ENCODE data around the gene FAM186B.
A peak's percentile ranks its signal among the peaks of the same experiment; 100 is the strongest.

FAM186B gene

GRCh38 chr12:49647827-49648711 lies 42.6 kb upstream of the FAM186B start:
- TF ChIP-seq CTCF (IDR thresholded peaks at IDR 0.05): no peak
- TF ChIP-seq ZFX (IDR thresholded peaks at IDR 0.05; ENCODE audit: borderline replicate concordance): no peak
- no peak overlapping the region for H3K27ac ChIP-seq

GRCh38 chr12:49646871-49647654 lies 41.6 kb upstream of the FAM186B start:
- H3K27ac ChIP-seq: no peak overlapping the region
- no peak for TF ChIP-seq ZFX (IDR thresholded peaks at IDR 0.05; ENCODE audit: borderline replicate concordance)
- TF ChIP-seq CTCF (IDR thresholded peaks at IDR 0.05): no peak

DNA sequence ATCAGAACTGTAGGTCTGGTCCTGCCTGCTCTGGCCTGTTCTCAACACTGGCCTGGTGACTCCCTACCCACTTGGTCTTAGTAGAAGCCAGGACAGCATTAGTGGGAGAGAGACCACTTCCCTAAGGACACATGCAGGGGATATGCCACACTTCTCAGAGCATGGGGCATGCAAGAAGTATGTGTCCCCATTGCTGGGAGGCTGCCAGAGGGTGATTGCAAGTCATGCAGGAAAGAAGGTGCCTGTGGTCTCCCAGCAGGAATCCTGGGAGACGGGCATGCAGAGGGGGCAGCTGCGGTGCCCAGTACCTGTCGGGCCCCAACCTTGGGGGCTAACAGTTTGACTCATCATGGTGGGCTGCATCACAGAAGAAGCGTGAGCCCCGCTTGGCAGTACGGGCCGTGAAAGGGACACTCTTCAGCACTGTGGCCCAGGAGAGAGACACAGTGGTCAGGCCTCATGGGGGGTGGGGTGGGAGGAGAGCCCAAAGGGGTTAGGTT lies 40.9 kb upstream of the FAM186B start:
- H3K27ac ChIP-seq: no peak overlapping the region
- TF ChIP-seq ZFX (IDR thresholded peaks at IDR 0.05; ENCODE audit: borderline replicate concordance) (no peak), CTCF (IDR thresholded peaks at IDR 0.05) (no peak)

DNA sequence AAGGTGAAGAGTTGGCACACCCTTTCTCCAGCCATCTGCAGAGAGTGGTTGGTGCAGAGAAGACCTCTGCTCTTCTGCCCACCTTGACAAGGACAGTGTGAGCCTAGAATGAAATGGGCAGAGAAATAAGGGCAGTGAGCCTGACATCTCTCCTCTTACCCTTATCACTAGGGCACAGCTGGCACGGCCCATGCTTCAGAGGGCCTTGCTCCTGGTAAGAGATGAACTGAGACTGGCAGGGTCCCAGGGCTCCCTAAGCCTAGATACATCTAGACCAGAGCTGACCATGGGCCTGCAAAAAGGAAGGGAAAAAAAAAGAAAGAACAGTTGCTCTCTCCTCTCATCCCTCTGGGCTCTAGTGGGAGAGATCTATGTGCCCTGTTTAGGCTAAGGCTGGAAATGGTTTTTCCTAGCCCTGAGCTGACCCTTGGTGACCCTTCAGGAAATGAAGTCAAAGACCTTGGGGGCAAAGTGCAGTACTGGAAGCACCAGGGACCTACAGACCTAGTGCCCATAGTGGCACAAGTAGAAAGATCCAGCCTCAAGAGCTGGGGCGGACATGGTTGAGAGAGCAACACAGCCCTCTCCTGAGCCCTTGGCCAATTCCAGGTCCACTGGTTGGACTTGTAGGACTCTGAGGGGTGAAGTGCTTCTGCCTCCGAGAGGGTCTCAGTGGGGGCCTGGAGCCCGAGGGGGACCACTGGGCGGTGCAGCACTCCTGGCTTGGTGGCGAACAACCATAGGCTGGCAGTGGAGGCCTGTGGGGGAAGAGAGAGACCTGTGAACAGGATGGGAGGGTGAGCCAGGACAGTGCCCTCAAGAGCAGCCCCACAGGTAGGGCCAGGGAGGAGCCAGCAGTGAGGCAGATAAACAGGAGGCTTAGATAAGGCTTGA lies 40.0 kb upstream of the FAM186B start:
- TF ChIP-seq CTCF (IDR thresholded peaks at IDR 0.05) (no peak), ZFX (IDR thresholded peaks at IDR 0.05; ENCODE audit: borderline replicate concordance) (no peak)
- H3K27ac ChIP-seq: no peak overlapping the region

- H3K27ac ChIP-seq: no peak overlapping the region
- TF ChIP-seq CTCF (IDR thresholded peaks at IDR 0.05) (peak; percentile 99), ZFX (IDR thresholded peaks at IDR 0.05; ENCODE audit: borderline replicate concordance) (no peak)
These were observed 39.2 kb upstream of the FAM186B start for GRCh38 chr12:49644620-49644994.

DNA sequence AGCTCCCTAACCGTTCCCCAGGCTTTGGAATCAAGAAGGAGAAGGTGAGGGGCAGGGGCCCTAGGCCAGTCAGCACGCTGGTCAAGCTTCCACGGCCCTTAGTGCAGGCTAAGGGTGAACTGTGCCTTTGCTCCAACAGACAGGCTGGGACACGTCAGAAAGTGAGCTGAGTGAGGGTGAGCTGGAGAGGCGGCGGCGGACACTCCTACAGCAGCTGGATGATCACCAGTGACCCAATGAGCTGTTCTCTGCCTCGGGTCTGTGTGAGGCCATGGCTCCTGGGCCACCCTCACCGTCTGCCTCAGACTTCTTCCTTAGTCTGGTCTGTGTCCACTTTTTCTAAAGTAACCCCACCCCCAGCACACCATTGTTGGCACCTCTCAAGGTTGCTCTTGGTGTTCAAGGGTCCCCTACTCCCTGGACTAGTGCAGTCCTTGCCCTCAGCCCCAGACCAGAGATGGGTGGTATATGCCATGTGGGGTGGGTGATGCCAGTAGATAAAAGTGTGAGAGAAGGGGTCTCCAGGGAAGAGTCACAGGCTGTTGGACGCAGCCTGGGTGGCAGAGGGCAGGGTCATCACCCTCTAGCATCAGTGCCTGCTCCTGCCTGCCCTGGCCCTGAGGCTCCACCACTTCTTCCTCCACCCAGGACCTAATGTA lies 38.7 kb upstream of the FAM186B start:
- no peak overlapping the region for H3K27ac ChIP-seq

More for the DNA sequence above, 38.7 kb upstream of the FAM186B start:
- TF ChIP-seq ZFX (IDR thresholded peaks at IDR 0.05; ENCODE audit: borderline replicate concordance) (no peak), CTCF (IDR thresholded peaks at IDR 0.05) (no peak)

Data from 22Rv1 (cell line).